K562 (cell line): Measurements from ENCODE around the gene KCNH2. TPM values are rescaled to one million over a fixed set of nuclear protein-coding genes. Genes with fewer than 3 reads are reported as not detected.

Source experiments
- ARNT ChIP-seq, 2 experiments: fragments of 450-650 bp; IDR thresholded peaks; 2 replicates each; pipeline ENCODE4 v1.6.1; 2016; ENCODE audit warnings: mild to moderate bottlenecking in 1 of 2
- BHLHE40 ChIP-seq: IDR thresholded peaks from 2 replicates; pipeline ENCODE4 v1.6.1; 2011; ENCODE audit warnings: low read length, improper control_type of control experiment
- KDM4B ChIP-seq, 2 experiments: fragments of 450-650 bp in 1 of 2; sonication (generic) in 1 of 2; IDR thresholded peaks; 2 replicates each; pipeline ENCODE4 v1.6.1; 2016 to 2017; ENCODE audit warnings: borderline replicate concordance in 2 of 2, antibody characterized with exemption in 1 of 2, low read depth in 1 of 2, mild to moderate bottlenecking in 1 of 2
- KDM5B ChIP-seq: fragments of 200-600 bp; sonication (generic); IDR thresholded peaks from 2 replicates; pipeline ENCODE4 v1.6.1; 2012; ENCODE audit warnings: low read depth, mild to moderate bottlenecking, moderate library complexity, low read length, control low read depth, inconsistent platforms; ENCODE audit not compliant: insufficient replicate concordance
- RNF2 ChIP-seq: sonication (generic); IDR thresholded peaks from 2 replicates; pipeline ENCODE4 v1.6.1; 2016
- SMAD3 ChIP-seq: fragments of 450-650 bp; formaldehyde crosslinking; conservative IDR thresholded peaks from 2 replicates; pipeline ENCODE4 v1.4.0; 2020; ENCODE audit warnings: mild to moderate bottlenecking
- SOX6 ChIP-seq: fragments of 450-650 bp; IDR thresholded peaks from 2 replicates; pipeline ENCODE4 v1.6.1; 2014; ENCODE audit warnings: mild to moderate bottlenecking
- YBX1 ChIP-seq: fragments of 450-650 bp; IDR thresholded peaks from 2 replicates; pipeline ENCODE4 v1.7.1; 2016; ENCODE audit warnings: mild to moderate bottlenecking
- ZNF3 ChIP-seq: fragments of 250-450 bp; sonication (Bioruptor Pico); IDR thresholded peaks from 2 replicates; pipeline ENCODE4 v1.5.0; 2021; ENCODE audit warnings: mild to moderate bottlenecking, moderate library complexity
- ZSCAN32 ChIP-seq: fragments of 450-650 bp; formaldehyde crosslinking; IDR thresholded peaks from 2 replicates; pipeline ENCODE4 v1.4.0; 2020; ENCODE audit warnings: mild to moderate bottlenecking, moderate library complexity
- polyA plus RNA-seq, 8 experiments: library from polyadenylated mRNA; depleted of rRNA in 4 of 8; stranded (reverse) in 5 of 8; unstranded in 3 of 8; fragments of >200 nt; fragmentation: Nextera tagmentation in 2 of 8; fragmentation: Illumina TruSeq in 1 of 8; extraction: Ambion mirVana in 2 of 8; extraction: Trizol in 1 of 8; gene quantifications; 2 replicates each; pipeline versions ENCODE4 v1.2.1 to v1.2.3, GENCODE V29; 2011 to 2014; ENCODE audit warnings: inconsistent platforms in 1 of 8, missing spikeins in 1 of 8
- total RNA-seq, 7 experiments: library from RNA; depleted of rRNA in 6 of 7; stranded (reverse); fragments of >200 nt in 6 of 7; fragmentation: Illumina TruSeq in 2 of 7; extraction: Trizol in 2 of 7; gene quantifications; 2 replicates each; pipeline versions ENCODE4 v1.2.1 to v1.2.3, GENCODE V29; 2011 to 2021; ENCODE audit warnings: low replicate concordance in 1 of 7
- TF ChIP-seq, protein P1 (sequence below), 2 experiments: fragments of 450-650 bp in 1 of 2; sonication (generic) in 1 of 2; formaldehyde crosslinking in 1 of 2; IDR thresholded peaks; 2 replicates each; pipeline versions ENCODE4 v1.7.1 to v1.9.0; 2016 to 2022; ENCODE audit warnings: inconsistent platforms in 1 of 2, mild to moderate bottlenecking in 1 of 2, missing genetic modification reagents in 1 of 2
- TF ChIP-seq, protein P2 (sequence below): IDR thresholded peaks from 2 replicates; pipeline ENCODE4 v1.6.1; 2011; ENCODE audit warnings: borderline replicate concordance, low read depth, mild to moderate bottlenecking, moderate library complexity, low read length; ENCODE audit not compliant: insufficient read depth, poor library complexity, severe bottlenecking
- TF ChIP-seq, protein P3 (sequence below): sonication (generic); formaldehyde crosslinking; IDR thresholded peaks from 2 replicates; pipeline ENCODE4 v1.5.0; 2020; ENCODE audit warnings: missing genetic modification reagents
- TF ChIP-seq, protein P4 (sequence below): sonication (generic); formaldehyde crosslinking; IDR thresholded peaks from 2 replicates; pipeline ENCODE4 v1.9.0; 2022; ENCODE audit warnings: mild to moderate bottlenecking, missing genetic modification reagents

KCNH2 gene
- total and polyA plus RNA-seq, 9 of the 15 experiments (the other 6 are each of a cell fraction or from before 2014, with no cell fraction given), result 18.1 to 368 (median 218) TPM

DNA sequence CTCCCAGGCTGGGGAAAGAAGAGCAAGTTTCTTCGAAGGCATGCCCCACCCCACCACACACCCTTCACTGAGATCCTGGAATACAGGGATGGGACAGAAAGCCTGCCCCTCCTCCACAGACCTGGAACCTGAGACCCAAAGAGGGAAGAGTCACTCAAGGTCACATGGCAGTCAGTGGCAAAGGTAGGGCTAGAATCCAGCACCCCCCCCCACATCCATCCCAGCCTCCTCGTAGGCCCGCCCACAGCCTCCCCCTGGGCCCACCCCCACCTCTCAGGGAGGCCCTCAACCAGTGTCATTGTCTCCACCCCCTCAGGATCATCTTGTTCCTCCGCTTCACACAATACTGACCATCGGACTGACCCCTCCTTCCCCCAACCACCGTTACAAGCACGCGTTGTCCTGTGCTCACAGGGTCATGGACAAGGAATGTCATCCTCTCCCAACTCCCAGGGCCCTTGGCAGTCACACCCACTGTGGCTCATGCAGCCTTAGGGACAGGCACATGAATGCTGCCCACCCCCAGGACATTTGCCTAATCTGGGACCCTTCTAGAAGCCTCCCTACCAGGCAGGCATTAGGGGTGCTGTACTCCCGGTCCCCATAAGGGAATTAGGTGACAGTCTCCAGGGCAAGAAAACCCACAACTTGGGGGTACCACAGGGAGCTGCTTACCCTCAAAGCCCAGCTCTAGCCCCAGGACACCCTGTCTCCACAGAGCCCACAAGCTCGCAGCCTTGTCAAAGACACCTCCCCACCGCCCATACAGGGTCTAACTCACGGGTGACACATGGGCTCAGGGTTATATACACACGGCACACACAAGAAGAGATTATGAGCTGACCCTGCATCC, 1.4 kb downstream of the KCNH2 start (continued):
- TF ChIP-seq, protein P1, sequence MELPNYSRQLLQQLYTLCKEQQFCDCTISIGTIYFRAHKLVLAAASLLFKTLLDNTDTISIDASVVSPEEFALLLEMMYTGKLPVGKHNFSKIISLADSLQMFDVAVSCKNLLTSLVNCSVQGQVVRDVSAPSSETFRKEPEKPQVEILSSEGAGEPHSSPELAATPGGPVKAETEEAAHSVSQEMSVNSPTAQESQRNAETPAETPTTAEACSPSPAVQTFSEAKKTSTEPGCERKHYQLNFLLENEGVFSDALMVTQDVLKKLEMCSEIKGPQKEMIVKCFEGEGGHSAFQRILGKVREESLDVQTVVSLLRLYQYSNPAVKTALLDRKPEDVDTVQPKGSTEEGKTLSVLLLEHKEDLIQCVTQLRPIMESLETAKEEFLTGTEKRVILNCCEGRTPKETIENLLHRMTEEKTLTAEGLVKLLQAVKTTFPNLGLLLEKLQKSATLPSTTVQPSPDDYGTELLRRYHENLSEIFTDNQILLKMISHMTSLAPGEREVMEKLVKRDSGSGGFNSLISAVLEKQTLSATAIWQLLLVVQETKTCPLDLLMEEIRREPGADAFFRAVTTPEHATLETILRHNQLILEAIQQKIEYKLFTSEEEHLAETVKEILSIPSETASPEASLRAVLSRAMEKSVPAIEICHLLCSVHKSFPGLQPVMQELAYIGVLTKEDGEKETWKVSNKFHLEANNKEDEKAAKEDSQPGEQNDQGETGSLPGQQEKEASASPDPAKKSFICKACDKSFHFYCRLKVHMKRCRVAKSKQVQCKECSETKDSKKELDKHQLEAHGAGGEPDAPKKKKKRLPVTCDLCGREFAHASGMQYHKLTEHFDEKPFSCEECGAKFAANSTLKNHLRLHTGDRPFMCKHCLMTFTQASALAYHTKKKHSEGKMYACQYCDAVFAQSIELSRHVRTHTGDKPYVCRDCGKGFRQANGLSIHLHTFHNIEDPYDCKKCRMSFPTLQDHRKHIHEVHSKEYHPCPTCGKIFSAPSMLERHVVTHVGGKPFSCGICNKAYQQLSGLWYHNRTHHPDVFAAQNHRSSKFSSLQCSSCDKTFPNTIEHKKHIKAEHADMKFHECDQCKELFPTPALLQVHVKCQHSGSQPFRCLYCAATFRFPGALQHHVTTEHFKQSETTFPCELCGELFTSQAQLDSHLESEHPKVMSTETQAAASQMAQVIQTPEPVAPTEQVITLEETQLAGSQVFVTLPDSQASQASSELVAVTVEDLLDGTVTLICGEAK (IDR thresholded peaks at IDR 0.05), result peak; percentile 48; the same call in 1 of the 2 replicates
- TF ChIP-seq, protein P1 (CRISPR knock-in tag; IDR thresholded peaks at IDR 0.05), result no peak
- no peak for TF ChIP-seq SOX6
- TF ChIP-seq RNF2, result no peak
- TF ChIP-seq BHLHE40, result no peak
- no peak for TF ChIP-seq YBX1
- no peak for TF ChIP-seq ZSCAN32 (CRISPR knock-in tag)
- TF ChIP-seq ZNF3 (CRISPR knock-in tag), result no peak
- TF ChIP-seq, protein P2, sequence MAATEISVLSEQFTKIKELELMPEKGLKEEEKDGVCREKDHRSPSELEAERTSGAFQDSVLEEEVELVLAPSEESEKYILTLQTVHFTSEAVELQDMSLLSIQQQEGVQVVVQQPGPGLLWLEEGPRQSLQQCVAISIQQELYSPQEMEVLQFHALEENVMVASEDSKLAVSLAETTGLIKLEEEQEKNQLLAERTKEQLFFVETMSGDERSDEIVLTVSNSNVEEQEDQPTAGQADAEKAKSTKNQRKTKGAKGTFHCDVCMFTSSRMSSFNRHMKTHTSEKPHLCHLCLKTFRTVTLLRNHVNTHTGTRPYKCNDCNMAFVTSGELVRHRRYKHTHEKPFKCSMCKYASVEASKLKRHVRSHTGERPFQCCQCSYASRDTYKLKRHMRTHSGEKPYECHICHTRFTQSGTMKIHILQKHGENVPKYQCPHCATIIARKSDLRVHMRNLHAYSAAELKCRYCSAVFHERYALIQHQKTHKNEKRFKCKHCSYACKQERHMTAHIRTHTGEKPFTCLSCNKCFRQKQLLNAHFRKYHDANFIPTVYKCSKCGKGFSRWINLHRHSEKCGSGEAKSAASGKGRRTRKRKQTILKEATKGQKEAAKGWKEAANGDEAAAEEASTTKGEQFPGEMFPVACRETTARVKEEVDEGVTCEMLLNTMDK, result no peak
- no peak for TF ChIP-seq KDM5B
- TF ChIP-seq, protein P3, sequence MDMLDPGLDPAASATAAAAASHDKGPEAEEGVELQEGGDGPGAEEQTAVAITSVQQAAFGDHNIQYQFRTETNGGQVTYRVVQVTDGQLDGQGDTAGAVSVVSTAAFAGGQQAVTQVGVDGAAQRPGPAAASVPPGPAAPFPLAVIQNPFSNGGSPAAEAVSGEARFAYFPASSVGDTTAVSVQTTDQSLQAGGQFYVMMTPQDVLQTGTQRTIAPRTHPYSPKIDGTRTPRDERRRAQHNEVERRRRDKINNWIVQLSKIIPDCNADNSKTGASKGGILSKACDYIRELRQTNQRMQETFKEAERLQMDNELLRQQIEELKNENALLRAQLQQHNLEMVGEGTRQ, result 0 out of 2 replicates have a peak, but pooled peaks have one; percentile 40
- no peak for TF ChIP-seq ARNT (IDR thresholded peaks at IDR 0.05)
- TF ChIP-seq SMAD3, result no peak
- TF ChIP-seq, protein P4, sequence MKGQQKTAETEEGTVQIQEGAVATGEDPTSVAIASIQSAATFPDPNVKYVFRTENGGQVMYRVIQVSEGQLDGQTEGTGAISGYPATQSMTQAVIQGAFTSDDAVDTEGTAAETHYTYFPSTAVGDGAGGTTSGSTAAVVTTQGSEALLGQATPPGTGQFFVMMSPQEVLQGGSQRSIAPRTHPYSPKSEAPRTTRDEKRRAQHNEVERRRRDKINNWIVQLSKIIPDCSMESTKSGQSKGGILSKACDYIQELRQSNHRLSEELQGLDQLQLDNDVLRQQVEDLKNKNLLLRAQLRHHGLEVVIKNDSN (CRISPR knock-in tag), result peak; percentile 45; the same call in 1 of the 2 replicates
- no peak for TF ChIP-seq KDM4B (IDR thresholded peaks at IDR 0.05; ENCODE audit: borderline replicate concordance in 2 of 2, low read depth in 1 of 2)
